OCI-LY7 (cell line): ENCODE data around the gene MIER2. TPM values are rescaled to one million over a fixed set of nuclear protein-coding genes. Genes with fewer than 3 reads are reported as not detected.

Source experiments
- BruUV-seq: library from RNA; stranded (reverse); fragments of 400-500 nt; replicated peaks from 2 replicates; lab custom pipeline; 2021; lab: Mats Ljungman, UMichigan
- CTCF ChIA-PET: fragments of 300-600 bp; sonication (Branson Sonifier 250); formaldehyde crosslinking; loops from one replicate; lab custom pipeline; 2022; ENCODE audit warnings: antibody characterized with exemption; ENCODE audit not compliant: unreplicated experiment; lab: Charles Lee
- POLR2A ChIA-PET: fragments of 300-600 bp; sonication (Branson Sonifier 250); formaldehyde crosslinking; loops from one replicate; lab custom pipeline; 2022; ENCODE audit warnings: antibody characterized with exemption; lab: Charles Lee
- DNase-seq: peaks from one replicate; pipeline ENCODE4 v3.0.0-alpha.2; 2015; ENCODE audit warnings: low spot score
- H2AFZ ChIP-seq: fragments of 200-600 bp; sonication (generic), shearing (Covaris generic); 2 replicates; pipeline ENCODE4 v1.6.1; 2014; ENCODE audit warnings: mild to moderate bottlenecking, antibody characterized with exemption, low read length, moderate library complexity
- H3K27ac ChIP-seq: fragments of 200-600 bp; sonication (generic); 2 replicates; pipeline ENCODE4 v1.5.1; 2014; ENCODE audit warnings: mixed run types, low read depth, mild to moderate bottlenecking, moderate library complexity, low read length, inconsistent platforms; ENCODE audit not compliant: poor library complexity, severe bottlenecking
- H3K36me3 ChIP-seq: fragments of 200-600 bp; sonication (generic); 2 replicates; pipeline ENCODE4 v1.6.1; 2014; ENCODE audit warnings: mild to moderate bottlenecking, antibody characterized with exemption, low read length, moderate library complexity, mixed read lengths; ENCODE audit not compliant: insufficient read depth
- H3K4me1 ChIP-seq: fragments of 200-600 bp; sonication (generic); 2 replicates; pipeline ENCODE4 v1.5.1; 2014; ENCODE audit warnings: mild to moderate bottlenecking, low read length; ENCODE audit not compliant: insufficient read depth, poor library complexity, severe bottlenecking
- H3K4me2 ChIP-seq: fragments of 200-600 bp; sonication (generic); 2 replicates; pipeline ENCODE4 v1.6.1; 2014; ENCODE audit warnings: mild to moderate bottlenecking, low read length
- H3K4me3 ChIP-seq: fragments of 200-600 bp; sonication (generic); 2 replicates; pipeline ENCODE4 v1.5.1; 2014; ENCODE audit warnings: mild to moderate bottlenecking, low read depth, low read length; ENCODE audit not compliant: poor library complexity, severe bottlenecking
- H3K79me2 ChIP-seq: fragments of 200-600 bp; sonication (generic); 2 replicates; pipeline ENCODE4 v1.6.1; 2016; ENCODE audit warnings: low read depth, mild to moderate bottlenecking, low read length, moderate library complexity, mixed read lengths; ENCODE audit not compliant: insufficient read depth
- H3K9me2 ChIP-seq: fragments of 200-600 bp; sonication (generic); 2 replicates; pipeline ENCODE4 v1.6.1; 2016; ENCODE audit warnings: mild to moderate bottlenecking, low read length, mixed read lengths; ENCODE audit not compliant: insufficient read depth
- H3K9me3 ChIP-seq: fragments of 200-600 bp; sonication (generic); 2 replicates; pipeline ENCODE4 v1.6.1; 2014; ENCODE audit warnings: mild to moderate bottlenecking, mixed run types, low read length, mixed read lengths
- H4K20me1 ChIP-seq: fragments of 200-600 bp; sonication (generic); 2 replicates; pipeline ENCODE4 v1.6.1; 2014; ENCODE audit warnings: mild to moderate bottlenecking, antibody characterized with exemption, low read length, moderate library complexity, mixed read lengths; ENCODE audit not compliant: insufficient read depth
- CTCF ChIP-seq: fragments of 200-600 bp; sonication (generic); conservative IDR thresholded peaks from 2 replicates; pipeline ENCODE4 v1.5.1; 2014; ENCODE audit warnings: mild to moderate bottlenecking, antibody characterized with exemption, low read length, moderate library complexity, mixed read lengths
- EZH2phosphoT487 ChIP-seq: fragments of 200-600 bp; sonication (generic); IDR thresholded peaks from 2 replicates; pipeline ENCODE4 v1.6.1; 2018; ENCODE audit warnings: low read depth, borderline replicate concordance, mild to moderate bottlenecking, mixed run types, antibody characterized with exemption, low read length, moderate library complexity, mixed read lengths
- intact Hi-C: fragments of 100-400 bp; cut with micrococcal nuclease; formaldehyde crosslinking; loops from one replicate; pipeline ENCODE4 v1.10.0; 2022; ENCODE audit not compliant: unreplicated experiment
- total RNA-seq, 2 experiments: library from RNA; depleted of rRNA in 1 of 2; stranded (reverse); fragments of >200 nt in 1 of 2; shearing (Covaris generic) in 1 of 2; gene quantifications; 2 replicates each; pipeline ENCODE4 v1.2.3, GENCODE V29; 2014 to 2022

MIER2 gene
- total RNA-seq, 2 experiments from 2014 or later = 29.1 to 30.2 TPM

GRCh38 chr19:373391-374182 is 29.0 kb upstream of the MIER2 start:
- BruUV-seq = no TSS peak
- Histone ChIP-seq H3K9me2 (no peaks in the 10 kb centered on the region), H3K9me3 (no peaks in the 10 kb centered on the region), H2AFZ (no peak overlapping the region), H3K36me3 (no peaks in the 10 kb centered on the region), H3K79me2 (no peaks in the 10 kb centered on the region), H3K4me2 (no peak overlapping the region), H3K27ac (no peak overlapping the region), H4K20me1 (no peaks in the 10 kb centered on the region), H3K4me3 (no peak overlapping the region), H3K4me1 (peaks cover 10% of the 10 kb centered on the region)
- ChIA-PET CTCF (no interaction called here), POLR2A (no interaction called here)
- DNase-seq = no peak
- no peak for TF ChIP-seq EZH2phosphoT487
- intact Hi-C loops = no loop called here

GRCh38 chr19:372306-372890 is 27.8 kb upstream of the MIER2 start:
- no peak overlapping the region for H3K4me3 ChIP-seq
- H3K27ac ChIP-seq = no peak overlapping the region
- H3K9me3 ChIP-seq = no peaks in the 10 kb centered on the region
- no peak for TF ChIP-seq CTCF
- no peak for TF ChIP-seq EZH2phosphoT487
- H3K9me2 ChIP-seq = no peaks in the 10 kb centered on the region
- H3K4me2 ChIP-seq = peak overlapping the region; percentile 38
- H3K36me3 ChIP-seq = no peaks in the 10 kb centered on the region
- H4K20me1 ChIP-seq = no peaks in the 10 kb centered on the region
- no peaks in the 10 kb centered on the region for H3K79me2 ChIP-seq
- H3K4me1 ChIP-seq = peaks cover 10% of the 10 kb centered on the region
- ChIA-PET POLR2A (no interaction called here), CTCF (no interaction called here)
- BruUV-seq = no TSS peak
- intact Hi-C loops = no loop called here
- peak overlapping the region; percentile 75; the same call in 1 of the 2 replicates for H2AFZ ChIP-seq
- no peak for DNase-seq

- POLR2A ChIA-PET = no interaction called here
- no peak overlapping the region for H3K4me3 ChIP-seq
- CTCF ChIA-PET = interaction anchor here (0.5 to 1.3 kb wide), 2 partner anchors 121 to 135 kb away, joined by 3 to 6 read pairs; no protein-coding TSS in a partner anchor
- peak; percentile 64 for DNase-seq
- H3K79me2 ChIP-seq = no peaks in the 10 kb centered on the region
- no TSS peak for BruUV-seq
- H3K4me2 ChIP-seq = peak overlapping the region; percentile 38
- H3K27ac ChIP-seq = peak overlapping the region; percentile 8
- H3K9me2 ChIP-seq = no peaks in the 10 kb centered on the region
- no peaks in the 10 kb centered on the region for H3K9me3 ChIP-seq
- intact Hi-C loops = no loop called here
- H2AFZ ChIP-seq = peak overlapping the region; percentile 75
- no peaks in the 10 kb centered on the region for H4K20me1 ChIP-seq
- no peaks in the 10 kb centered on the region for H3K36me3 ChIP-seq
- H3K4me1 ChIP-seq = peaks cover 10% of the 10 kb centered on the region
- TF ChIP-seq CTCF (peak; percentile 29; the same call in 1 of the 2 replicates), EZH2phosphoT487 (no peak)
Observed at GRCh38 chr19:371501-372168, 27.0 kb upstream of the MIER2 start.
